GM12878 (cell line): ENCODE data around the gene WWOX. TPM values are rescaled to one million over a fixed set of nuclear protein-coding genes. Genes with fewer than 3 reads are reported as not detected.

Experiments used
- ATAC-seq: fragments of 200-7000 bp; cut with Tn5 transposase; 3 replicates; pipeline ENCODE4 v1.9.1; 2020; ENCODE audit warnings: mild to moderate bottlenecking, moderate library complexity
- BruUV-seq: library from RNA; stranded (reverse); fragments of 400-500 nt; replicated peaks from 2 replicates; lab custom pipeline; 2021; lab: Mats Ljungman, UMichigan
- CTCF ChIA-PET: fragments of 300-600 bp; sonication (Branson Sonifier 250); formaldehyde crosslinking; extraction: SDS; loops from one replicate; lab custom pipeline; 2021; ENCODE audit warnings: inconsistent platforms; lab: Yijun Ruan, JAX
- POLR2A ChIA-PET: fragments of 350-600 bp; formaldehyde crosslinking; extraction: SDS; loops from one replicate; lab custom pipeline; 2021; ENCODE audit warnings: inconsistent platforms; lab: Charles Lee
- RAD21 ChIA-PET: fragments of 300-600 bp; sonication (Branson Sonifier 250); formaldehyde crosslinking; loops from one replicate; lab custom pipeline; 2023; ENCODE audit warnings: antibody characterized with exemption; ENCODE audit not compliant: unreplicated experiment; lab: Charles Lee
- SMC1A ChIA-PET: fragments of 300-600 bp; sonication (Branson Sonifier 250); formaldehyde crosslinking; loops from one replicate; lab custom pipeline; 2023; ENCODE audit not compliant: unreplicated experiment, uncharacterized antibody; lab: Charles Lee
- DNase-seq: peaks from one replicate; pipeline ENCODE4 v3.0.0-alpha.2; 2011; ENCODE audit warnings: low read depth, low spot score
- FAIRE-seq: peaks from 3 replicates; lab custom pipeline; 2011; peaks lifted over from hg19 to GRCh38; lab: Jason Lieb, UNC
- H2AFZ ChIP-seq: 2 replicates; pipeline ENCODE4 v1.6.0; 2011; ENCODE audit warnings: low read depth, low read length, control low read depth; ENCODE audit not compliant: control insufficient read depth
- H3K27ac ChIP-seq: 2 replicates; pipeline ENCODE4 v1.5.1; 2011; ENCODE audit warnings: control low read depth; ENCODE audit not compliant: control insufficient read depth, insufficient read depth
- H3K27me3 ChIP-seq, 2 experiments: replicated peaks in 1 of 2; 2 replicates each; pipeline versions ENCODE4 v1.6.0 to v1.6.1; 2011; ENCODE audit warnings: low read length in 1 of 2; ENCODE audit not compliant: control insufficient read depth in 2 of 2, insufficient read depth in 2 of 2
- H3K36me3 ChIP-seq, 2 experiments: 2 replicates each; pipeline ENCODE4 v1.5.1; 2011; ENCODE audit warnings: low read length in 1 of 2; ENCODE audit not compliant: control insufficient read depth in 2 of 2, insufficient read depth in 2 of 2
- H3K4me1 ChIP-seq: 2 replicates; pipeline ENCODE4 v1.6.1; 2011; ENCODE audit warnings: mild to moderate bottlenecking, low read length, moderate library complexity, mixed read lengths; ENCODE audit not compliant: control insufficient read depth, insufficient read depth
- H3K4me2 ChIP-seq: 2 replicates; pipeline ENCODE4 v1.6.0; 2011; ENCODE audit warnings: control low read depth; ENCODE audit not compliant: control insufficient read depth, insufficient read depth
- H3K4me3 ChIP-seq: fragments of 200-600 bp; sonication (generic); 2 replicates; pipeline ENCODE4 v1.5.1; 2016
- H3K79me2 ChIP-seq: 2 replicates; pipeline ENCODE4 v1.6.0; 2011; ENCODE audit warnings: low read length; ENCODE audit not compliant: control insufficient read depth, insufficient read depth
- H3K9ac ChIP-seq: 2 replicates; pipeline ENCODE4 v1.8.0; 2011; ENCODE audit warnings: low read length, control low read depth, mixed read lengths; ENCODE audit not compliant: control insufficient read depth, insufficient read depth
- H3K9me3 ChIP-seq: replicated peaks from 3 replicates; pipeline ENCODE4 v1.5.1; 2011; ENCODE audit warnings: mild to moderate bottlenecking, low read length; ENCODE audit not compliant: control insufficient read depth, insufficient read depth
- H4K20me1 ChIP-seq: 2 replicates; pipeline ENCODE4 v1.6.0; 2011; ENCODE audit not compliant: control insufficient read depth, insufficient read depth
- ATF3 ChIP-seq: IDR thresholded peaks from 2 replicates; pipeline ENCODE4 v1.6.1; 2011; ENCODE audit warnings: low read depth, mild to moderate bottlenecking, low read length, moderate library complexity, borderline replicate concordance; ENCODE audit errors: extremely low read depth
- BCL11A ChIP-seq: IDR thresholded peaks from 2 replicates; pipeline ENCODE4 v1.6.1; 2011; ENCODE audit warnings: low read depth, low read length
- EED ChIP-seq: sonication (generic); IDR thresholded peaks from 2 replicates; pipeline ENCODE4 v1.6.1; 2016; ENCODE audit warnings: antibody characterized with exemption, low read depth
- HDAC6 ChIP-seq: fragments of 200-600 bp; sonication (generic); IDR thresholded peaks from one replicate; pipeline ENCODE4 v1.8.0; 2017; ENCODE audit warnings: antibody characterized with exemption; ENCODE audit not compliant: unreplicated experiment
- PAX5 ChIP-seq: IDR thresholded peaks from 2 replicates; pipeline ENCODE4 v1.6.1; 2011; ENCODE audit warnings: low read depth, low read length, borderline replicate concordance
- PAX8 ChIP-seq: fragments of 450-650 bp; IDR thresholded peaks from 2 replicates; pipeline ENCODE4 v1.6.1; 2017; ENCODE audit warnings: mild to moderate bottlenecking, moderate library complexity
- POLR2A ChIP-seq: IDR thresholded peaks from 2 replicates; pipeline ENCODE4 v1.6.1; 2011; ENCODE audit warnings: low read depth, mild to moderate bottlenecking, low read length
- POLR2AphosphoS5 ChIP-seq: IDR thresholded peaks from 2 replicates; pipeline ENCODE4 v1.6.1; 2011; ENCODE audit warnings: mild to moderate bottlenecking, low read length, inconsistent platforms
- POU2F2 ChIP-seq: IDR thresholded peaks from 3 replicates; pipeline ENCODE4 v1.6.1; 2011; ENCODE audit warnings: low read depth, mild to moderate bottlenecking, low read length, borderline replicate concordance
- RBBP5 ChIP-seq: fragments of 200-600 bp; sonication (generic); conservative IDR thresholded peaks from 2 replicates; pipeline ENCODE4 v1.6.1; 2016
- SIX5 ChIP-seq: IDR thresholded peaks from 2 replicates; pipeline ENCODE4 v1.6.1; 2011; ENCODE audit warnings: mild to moderate bottlenecking, low read depth, low read length, moderate library complexity; ENCODE audit not compliant: severe bottlenecking
- SMC3 ChIP-seq: IDR thresholded peaks from 2 replicates; pipeline ENCODE4 v1.6.1; 2011; ENCODE audit warnings: low read length, improper control_type of control experiment, borderline replicate concordance
- SP1 ChIP-seq: IDR thresholded peaks from one replicate; pipeline ENCODE4 v1.6.1; 2011; ENCODE audit warnings: low read depth, low read length
- TCF3 ChIP-seq: IDR thresholded peaks from 2 replicates; pipeline ENCODE4 v1.6.1; 2012; ENCODE audit warnings: low read depth, mild to moderate bottlenecking, low read length, borderline replicate concordance; ENCODE audit not compliant: insufficient read depth
- USF2 ChIP-seq: IDR thresholded peaks from 2 replicates; pipeline ENCODE4 v1.6.1; 2011; ENCODE audit warnings: low read depth, low read length, improper control_type of control experiment, borderline replicate concordance
- ZBED1 ChIP-seq: IDR thresholded peaks from 2 replicates; pipeline ENCODE4 v1.6.1; 2016; ENCODE audit warnings: borderline replicate concordance
- ZBTB11 ChIP-seq: fragments of 450-650 bp; formaldehyde crosslinking; IDR thresholded peaks from 2 replicates; pipeline ENCODE4 v1.5.0; 2022; ENCODE audit warnings: mild to moderate bottlenecking, missing genetic modification characterization
- ZBTB33 ChIP-seq: fragments of 450-650 bp; IDR thresholded peaks from 2 replicates; pipeline ENCODE4 v1.6.1; 2017; ENCODE audit warnings: mild to moderate bottlenecking
- ZNF217 ChIP-seq: fragments of 450-650 bp; IDR thresholded peaks from 2 replicates; pipeline ENCODE4 v1.6.1; 2017; ENCODE audit warnings: antibody characterized with exemption, mild to moderate bottlenecking
- ZNF24 ChIP-seq: fragments of 450-650 bp; IDR thresholded peaks from 2 replicates; pipeline ENCODE4 v1.6.1; 2017; ENCODE audit warnings: antibody characterized with exemption, mild to moderate bottlenecking
- ZNF384 ChIP-seq: IDR thresholded peaks from 2 replicates; pipeline ENCODE4 v1.6.1; 2012; ENCODE audit warnings: low read depth, mild to moderate bottlenecking, low read length, improper control_type of control experiment, borderline replicate concordance
- WGBS: methylation state at CpG from one replicate; pipeline ENCODE4 v1.1.6; 2016; ENCODE audit warnings: low lambda C conversion rate; ENCODE audit not compliant: insufficient replicate concordance, insufficient coverage; ENCODE audit errors: missing lambda C conversion rate; 5-methylcytosine and 5-hydroxymethylcytosine counted together
- in situ Hi-C: fragments of 300-500 bp; cut with MboI; formaldehyde crosslinking; loops from 9 replicates; pipeline ENCODE4 v1.14.3; 2018; ENCODE audit warnings: mixed read lengths
- intact Hi-C: fragments of 100-400 bp; cut with micrococcal nuclease; formaldehyde crosslinking; loops from one replicate; pipeline ENCODE4 v1.14.2; 2022; ENCODE audit not compliant: unreplicated experiment
- polyA plus RNA-seq, 11 experiments: library from polyadenylated mRNA; depleted of rRNA in 4 of 11; unstranded in 6 of 11; stranded (reverse) in 5 of 11; fragments of >200 nt; fragmentation: Nextera tagmentation in 4 of 11; fragmentation: Illumina TruSeq in 1 of 11; extraction: Ambion mirVana in 4 of 11; extraction: Trizol in 1 of 11; gene quantifications; 1 replicate in 1 of 11; 2 replicates in 10 of 11; pipeline versions ENCODE4 v1.2.1 to v1.2.3, GENCODE V29; 2011 to 2016; ENCODE audit warnings: inconsistent platforms in 2 of 11, missing spikeins in 2 of 11, low read depth in 1 of 11
- total RNA-seq, 4 experiments: library from RNA; depleted of rRNA in 3 of 4; stranded (reverse); fragments of >200 nt in 3 of 4; fragmentation: Illumina TruSeq in 1 of 4; extraction: Trizol in 1 of 4; gene quantifications; 2 replicates each; pipeline versions ENCODE4 v1.2.1 to v1.2.3, GENCODE V29; 2013 to 2021

Gene WWOX
- total and polyA plus RNA-seq, 10 of the 15 experiments (the other 5 are each of a cell fraction or from before 2014, with no cell fraction given): 2.8 to 24.4 (median 17.8) TPM

- TF ChIP-seq SP1 (no peak), EED (no peak), BCL11A (no peak), ATF3 (no peak), USF2 (no peak), ZNF217 (no peak), ZBTB33 (no peak), POLR2A (no peak), RBBP5 (no peak), HDAC6 (no peak)
Observed at GRCh38 chr16:79069633-79070032, 970.2 kb downstream of the WWOX start (continued).

GRCh38 chr16:79071424-79071823 is 972.0 kb downstream of the WWOX start:
- Histone ChIP-seq H3K9ac (no peak overlapping the region), H3K9me3 (no peaks in the 10 kb centered on the region), H4K20me1 (no peaks in the 10 kb centered on the region), H3K4me2 (no peak overlapping the region), H3K27ac (no peak overlapping the region), H3K79me2 (no peaks in the 10 kb centered on the region), H3K4me3 (no peak overlapping the region), H3K36me3 (no peaks in the 10 kb centered on the region), H3K4me1 (no peaks in the 10 kb centered on the region), H2AFZ (no peak overlapping the region), H3K27me3 (peaks cover 0 to 3% of the 10 kb centered on the region in 2 experiments; a peak in 2 of 4 replicates)
- DNase-seq (no peak), ATAC-seq (no peak), FAIRE-seq (no peak)
- intact Hi-C loops (no loop called here), in situ Hi-C loops (no loop called here)
- ChIA-PET RAD21 (no interaction called here), POLR2A (no interaction called here), CTCF (no interaction called here), SMC1A (interaction anchor here (0.9 to 2.1 kb wide), 3 partner anchors 13 to 21 kb away, joined by 3 to 8 read pairs (median 4); no protein-coding TSS in a partner anchor)
- WGBS: 7% methylated on average over 4 of the region's 4 CpGs
- no TSS peak for BruUV-seq
- TF ChIP-seq PAX5: no peak
- TF ChIP-seq TCF3: no peak
- no peak for TF ChIP-seq POLR2A
- TF ChIP-seq ZNF217: no peak
- TF ChIP-seq PAX8: no peak
- TF ChIP-seq POLR2AphosphoS5: no peak
- TF ChIP-seq ZNF24: no peak
- TF ChIP-seq SIX5: no peak
- TF ChIP-seq ZNF384: no peak
- no peak for TF ChIP-seq SMC3
- TF ChIP-seq ZBTB11 (CRISPR knock-in tag): no peak
- no peak for TF ChIP-seq POU2F2
- TF ChIP-seq ZBED1: no peak
